NB4 (cell line): ENCODE measurements around the gene DCTN2.

Experiments used
- CTCF ChIP-seq: IDR thresholded peaks from one replicate; pipeline ENCODE4 v1.5.1; 2012; ENCODE audit warnings: low read depth, low read length
- MAX ChIP-seq: IDR thresholded peaks from 2 replicates; pipeline ENCODE4 v1.6.1; 2011; ENCODE audit warnings: low read depth, low read length
- POLR2A ChIP-seq: IDR thresholded peaks from 2 replicates; pipeline ENCODE4 v1.6.1; 2011; ENCODE audit warnings: mild to moderate bottlenecking; ENCODE audit not compliant: insufficient read length; ENCODE audit errors: extremely low read depth

GRCh38 chr12:57539134-57539768 is 7.7 kb downstream of the DCTN2 start:
- no peak for TF ChIP-seq CTCF
- TF ChIP-seq POLR2A: no peak
- no peak for TF ChIP-seq MAX
